Progenitor cell of endocrine pancreas (in vitro differentiated cells): ENCODE results near the gene DNAAF9. TPM values are rescaled to one million over a fixed set of nuclear protein-coding genes. Genes with fewer than 3 reads are reported as not detected.
"Not testable (repeated sequence)": the region's sequence is repeated elsewhere in the genome, so short reads cannot be mapped to it uniquely, and the experiment has no call there.

Source experiments
- DNase-seq: peaks from one replicate; pipeline ENCODE4 v3.0.0; 2021; ENCODE audit warnings: low spot score; ENCODE audit not compliant: unreplicated experiment
- H3K27ac Mint-ChIP-seq: 2 replicates; pipeline ENCODE4 v1.8.0; 2021; ENCODE audit warnings: mild to moderate bottlenecking, moderate library complexity, mixed read lengths
- H3K27me3 Mint-ChIP-seq: 2 replicates; pipeline ENCODE4 v1.8.0; 2021; ENCODE audit warnings: mixed read lengths
- H3K36me3 Mint-ChIP-seq: 2 replicates; pipeline ENCODE4 v1.8.0; 2022; ENCODE audit warnings: mixed read lengths; ENCODE audit not compliant: insufficient read depth
- H3K4me1 Mint-ChIP-seq: 2 replicates; pipeline ENCODE4 v1.8.0; 2021; ENCODE audit warnings: low read depth, mixed read lengths
- H3K4me3 Mint-ChIP-seq: 2 replicates; pipeline ENCODE4 v1.8.0; 2021; ENCODE audit warnings: low read depth, mild to moderate bottlenecking, moderate library complexity, mixed read lengths
- H3K9me3 Mint-ChIP-seq: 2 replicates; pipeline ENCODE4 v1.8.0; 2021; ENCODE audit warnings: low read depth, mixed read lengths
- total RNA-seq: library from RNA; stranded (reverse); gene quantifications from 2 replicates; pipeline ENCODE4 v1.2.1, GENCODE V29; 2021
- TF ChIP-seq, protein P1 (sequence below): fragments of 200-600 bp; sonication (generic); IDR thresholded peaks from one replicate; pipeline ENCODE4 v1.5.0; 2021; ENCODE audit warnings: antibody characterized with exemption, mild to moderate bottlenecking; ENCODE audit not compliant: unreplicated experiment

DNAAF9 gene
- total RNA-seq, 1 donor from 2014 or later, result 29.9 TPM

DNA sequence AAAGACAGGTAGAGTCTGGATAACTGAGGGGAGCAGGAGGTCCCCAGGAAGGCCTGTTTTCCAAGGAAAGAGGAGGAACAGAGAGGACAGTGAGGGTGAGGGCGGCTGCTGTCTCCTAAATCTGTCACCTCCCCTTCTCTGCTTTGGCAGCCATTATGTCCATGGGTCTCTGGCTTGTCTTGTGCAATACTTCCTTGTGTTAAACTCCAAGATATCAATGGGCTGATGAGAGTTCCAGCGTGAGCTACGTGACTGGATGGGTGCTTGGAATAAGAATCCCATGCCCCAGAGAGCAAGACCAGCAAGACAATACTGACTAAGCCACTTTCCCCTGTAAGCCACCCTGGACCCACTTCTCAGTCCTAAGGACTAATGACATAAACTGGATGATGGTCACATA, 26.3 kb upstream of the DNAAF9 start:
- no peak for DNase-seq
- H3K27me3 Mint-ChIP-seq, result no peaks in the 10 kb centered on the region
- peaks cover 2% of the 10 kb centered on the region for H3K4me1 Mint-ChIP-seq
- no peaks in the 10 kb centered on the region for H3K36me3 Mint-ChIP-seq
- H3K27ac Mint-ChIP-seq, result no peak overlapping the region
- H3K4me3 Mint-ChIP-seq, result no peak overlapping the region
- H3K9me3 Mint-ChIP-seq, result no peaks in the 10 kb centered on the region
- TF ChIP-seq, protein P1, sequence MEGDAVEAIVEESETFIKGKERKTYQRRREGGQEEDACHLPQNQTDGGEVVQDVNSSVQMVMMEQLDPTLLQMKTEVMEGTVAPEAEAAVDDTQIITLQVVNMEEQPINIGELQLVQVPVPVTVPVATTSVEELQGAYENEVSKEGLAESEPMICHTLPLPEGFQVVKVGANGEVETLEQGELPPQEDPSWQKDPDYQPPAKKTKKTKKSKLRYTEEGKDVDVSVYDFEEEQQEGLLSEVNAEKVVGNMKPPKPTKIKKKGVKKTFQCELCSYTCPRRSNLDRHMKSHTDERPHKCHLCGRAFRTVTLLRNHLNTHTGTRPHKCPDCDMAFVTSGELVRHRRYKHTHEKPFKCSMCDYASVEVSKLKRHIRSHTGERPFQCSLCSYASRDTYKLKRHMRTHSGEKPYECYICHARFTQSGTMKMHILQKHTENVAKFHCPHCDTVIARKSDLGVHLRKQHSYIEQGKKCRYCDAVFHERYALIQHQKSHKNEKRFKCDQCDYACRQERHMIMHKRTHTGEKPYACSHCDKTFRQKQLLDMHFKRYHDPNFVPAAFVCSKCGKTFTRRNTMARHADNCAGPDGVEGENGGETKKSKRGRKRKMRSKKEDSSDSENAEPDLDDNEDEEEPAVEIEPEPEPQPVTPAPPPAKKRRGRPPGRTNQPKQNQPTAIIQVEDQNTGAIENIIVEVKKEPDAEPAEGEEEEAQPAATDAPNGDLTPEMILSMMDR, result no peak

DNA sequence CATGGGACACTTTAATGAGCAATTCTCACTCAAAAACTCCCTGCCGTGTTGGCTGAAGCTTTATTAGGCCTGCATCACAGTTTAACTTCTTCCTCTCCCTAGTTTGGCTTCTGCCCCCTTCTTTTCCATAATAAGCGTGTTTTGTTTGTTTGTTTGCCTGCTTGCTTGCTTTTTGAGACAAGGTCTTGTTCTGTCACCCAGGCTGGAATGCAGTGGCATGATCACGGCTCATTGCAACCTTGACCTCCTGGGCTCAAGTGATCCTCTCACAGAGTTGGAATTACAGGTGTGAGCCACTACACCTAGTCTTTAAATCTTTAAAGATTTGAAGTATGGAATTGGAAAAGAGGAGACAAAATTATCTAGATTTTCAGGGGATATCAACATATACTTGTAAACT, 25.4 kb upstream of the DNAAF9 start:
- no peak overlapping the region for H3K4me3 Mint-ChIP-seq
- H3K36me3 Mint-ChIP-seq, result no peaks in the 10 kb centered on the region
- H3K9me3 Mint-ChIP-seq, result no peaks in the 10 kb centered on the region
- DNase-seq, result no peak
- TF ChIP-seq, protein P1, result no peak
- H3K27me3 Mint-ChIP-seq, result no peaks in the 10 kb centered on the region
- H3K4me1 Mint-ChIP-seq, result peaks cover 2% of the 10 kb centered on the region
- H3K27ac Mint-ChIP-seq, result no peak overlapping the region

- Mint-ChIP-seq H3K9me3 (no peaks in the 10 kb centered on the region), H3K4me1 (peaks cover under 1% of the 10 kb centered on the region), H3K4me3 (no peak overlapping the region), H3K27me3 (no peaks in the 10 kb centered on the region), H3K36me3 (no peaks in the 10 kb centered on the region), H3K27ac (no peak overlapping the region)
- DNase-seq, result no peak
- TF ChIP-seq, protein P1, result no peak
Observed at GRCh38 chr20:3431109-3431508, 23.6 kb upstream of the DNAAF9 start.

- TF ChIP-seq, protein P1, result no peak
- Mint-ChIP-seq H3K4me1 (no peaks in the 10 kb centered on the region), H3K27ac (no peak overlapping the region), H3K36me3 (no peaks in the 10 kb centered on the region), H3K9me3 (no peaks in the 10 kb centered on the region), H3K27me3 (no peaks in the 10 kb centered on the region), H3K4me3 (no peak overlapping the region)
- no peak for DNase-seq
Observed at GRCh38 chr20:3430376-3431069, 23.1 kb upstream of the DNAAF9 start.

DNA sequence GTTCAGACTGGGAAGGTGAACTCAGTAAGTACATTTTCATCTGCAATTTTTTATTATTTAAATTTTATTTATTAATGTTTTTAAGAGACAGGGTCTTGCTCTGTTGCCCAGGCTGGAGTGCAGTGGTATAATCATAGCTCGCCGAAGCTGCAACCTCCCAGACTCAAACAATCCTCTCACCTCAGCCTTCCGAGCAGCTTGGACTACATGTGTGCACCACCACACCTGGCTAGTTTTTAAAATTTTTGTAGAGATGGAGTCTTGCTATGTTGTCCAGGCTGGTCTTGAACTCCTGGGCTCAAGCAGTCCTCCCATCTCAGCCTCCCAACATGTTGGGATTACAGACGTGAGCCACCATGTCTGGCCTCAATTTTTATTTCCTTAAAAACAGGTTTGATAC, 19.3 kb upstream of the DNAAF9 start:
- DNase-seq, H3K4me3 Mint-ChIP-seq, H3K36me3 Mint-ChIP-seq, H3K27me3 Mint-ChIP-seq, H3K27ac Mint-ChIP-seq, H3K4me1 Mint-ChIP-seq, H3K9me3 Mint-ChIP-seq: not testable (repeated sequence)

GRCh38 chr20:3423126-3423525, 15.7 kb upstream of the DNAAF9 start:
- DNase-seq, result no peak
- Mint-ChIP-seq H3K9me3 (no peaks in the 10 kb centered on the region), H3K36me3 (no peaks in the 10 kb centered on the region), H3K27ac (no peak overlapping the region), H3K4me3 (no peak overlapping the region), H3K27me3 (no peaks in the 10 kb centered on the region), H3K4me1 (no peaks in the 10 kb centered on the region)
- TF ChIP-seq, protein P1, result no peak
